T-helper 22 cell (primary cell): Measurements from ENCODE around the gene OR11L1.

Experiments used
- DNase-seq: peaks from one replicate; pipeline ENCODE4 v3.0.0-alpha.2; 2020; ENCODE audit warnings: low read depth

Gene OR11L1

DNA sequence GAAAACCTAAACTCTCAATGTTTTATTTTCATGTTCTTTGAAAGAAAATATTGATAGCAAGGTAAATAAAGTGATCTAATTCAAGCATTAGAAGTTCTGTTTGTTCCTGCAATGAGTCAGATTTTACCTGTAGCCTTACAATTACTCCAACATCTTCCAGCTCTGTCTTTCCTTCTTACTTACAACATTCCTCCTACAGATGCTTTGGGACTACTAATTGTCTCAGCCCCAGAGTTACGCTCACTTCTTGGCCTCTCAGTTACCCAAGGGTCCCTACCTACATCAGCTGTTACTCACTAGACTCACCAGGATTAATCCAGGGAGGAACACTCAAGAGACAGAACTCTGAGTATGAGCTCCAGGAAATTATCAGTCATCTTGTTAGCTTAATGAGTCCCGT is 44.2 kb downstream of the OR11L1 start:
- DNase-seq: no peak
